Measurements from ENCODE around the gene ANO10. TPM values are rescaled to one million over a fixed set of nuclear protein-coding genes. Genes with fewer than 3 reads are reported as not detected.
"Not testable (repeated sequence)": the region's sequence is repeated elsewhere in the genome, so short reads cannot be mapped to it uniquely, and the experiment has no call there.

ANO10 gene
- total RNA-seq, 1 donor from 2014 or later = 6.0 TPM

- DNase-seq = no peak
- no peaks in the 10 kb centered on the region for H3K36me3 Mint-ChIP-seq (ENCODE audit: low read depth)
- no peak overlapping the region for H3K27ac Mint-ChIP-seq
- no peaks in the 10 kb centered on the region for H3K4me1 Mint-ChIP-seq
- H3K9me3 Mint-ChIP-seq = no peaks in the 10 kb centered on the region
- intact Hi-C loops (cut with micrococcal nuclease) = no loop called here
- H3K27me3 Mint-ChIP-seq = peaks cover 9% of the 10 kb centered on the region
- no peak overlapping the region for H3K4me3 Mint-ChIP-seq
Measured at GRCh38 chr3:43512754-43513404, 108.9 kb downstream of the ANO10 start.

- no peak overlapping the region for H3K4me3 Mint-ChIP-seq
- intact Hi-C loops (cut with micrococcal nuclease) = no loop called here
Measured at GRCh38 chr3:43506644-43507043, 115.2 kb downstream of the ANO10 start.

GRCh38 chr3:43505351-43505750 is 116.5 kb downstream of the ANO10 start:
- Mint-ChIP-seq H3K36me3 (ENCODE audit: low read depth) (peaks cover 2% of the 10 kb centered on the region), H3K9me3 (no peaks in the 10 kb centered on the region), H3K27ac (no peak overlapping the region), H3K27me3 (peaks cover 14% of the 10 kb centered on the region), H3K4me3 (no peak overlapping the region), H3K4me1 (peaks cover 14% of the 10 kb centered on the region)
- intact Hi-C loops (cut with micrococcal nuclease) = loop anchor here (2.0 kb wide), 2 partner anchors 117 to 219 kb away; partner anchors contain the start of gene SNRK
- DNase-seq = no peak

More at GRCh38 chr3:43506644-43507043, 115.2 kb downstream of the ANO10 start:
- DNase-seq = no peak
- peaks cover 13% of the 10 kb centered on the region for H3K4me1 Mint-ChIP-seq
- H3K9me3 Mint-ChIP-seq = no peaks in the 10 kb centered on the region
- peaks cover 2% of the 10 kb centered on the region for H3K36me3 Mint-ChIP-seq (ENCODE audit: low read depth)
- no peak overlapping the region for H3K27ac Mint-ChIP-seq
- H3K27me3 Mint-ChIP-seq = peaks cover 16% of the 10 kb centered on the region

GRCh38 chr3:43503067-43503728 is 118.6 kb downstream of the ANO10 start:
- Mint-ChIP-seq H3K27ac (no peak overlapping the region), H3K36me3 (ENCODE audit: low read depth) (peaks cover 2% of the 10 kb centered on the region), H3K4me3 (no peak overlapping the region), H3K9me3 (no peaks in the 10 kb centered on the region), H3K27me3 (peaks cover 12% of the 10 kb centered on the region), H3K4me1 (peaks cover 20% of the 10 kb centered on the region)
- no peak for DNase-seq
- intact Hi-C loops (cut with micrococcal nuclease) = loop anchor here (1.0 to 5.0 kb wide), 3 partner anchors 126 to 341 kb away; no protein-coding TSS in a partner anchor

GRCh38 chr3:43499256-43499655 is 122.6 kb downstream of the ANO10 start:
- H3K27me3 Mint-ChIP-seq = peaks cover 4% of the 10 kb centered on the region
- H3K4me3 Mint-ChIP-seq = no peak overlapping the region
- no peak for DNase-seq
- intact Hi-C loops (cut with micrococcal nuclease) = no loop called here
- H3K9me3 Mint-ChIP-seq = no peaks in the 10 kb centered on the region
- no peak overlapping the region for H3K27ac Mint-ChIP-seq
- H3K36me3 Mint-ChIP-seq (ENCODE audit: low read depth) = no peaks in the 10 kb centered on the region
- peaks cover 15% of the 10 kb centered on the region for H3K4me1 Mint-ChIP-seq

- Mint-ChIP-seq H3K4me1 (peaks cover 15% of the 10 kb centered on the region), H3K4me3 (no peak overlapping the region), H3K9me3 (no peaks in the 10 kb centered on the region), H3K27me3 (peaks cover 6% of the 10 kb centered on the region), H3K36me3 (ENCODE audit: low read depth) (no peaks in the 10 kb centered on the region), H3K27ac (no peak overlapping the region)
- intact Hi-C loops (cut with micrococcal nuclease) = no loop called here
- DNase-seq = no peak
Measured at GRCh38 chr3:43497905-43498365, 123.9 kb downstream of the ANO10 start.

- peaks cover 13% of the 10 kb centered on the region for H3K4me1 Mint-ChIP-seq
- peaks cover 7% of the 10 kb centered on the region for H3K27me3 Mint-ChIP-seq
- H3K36me3 Mint-ChIP-seq (ENCODE audit: low read depth) = no peaks in the 10 kb centered on the region
- DNase-seq = no peak
- intact Hi-C loops (cut with micrococcal nuclease) = no loop called here
- H3K9me3 Mint-ChIP-seq = no peaks in the 10 kb centered on the region
- no peak overlapping the region for H3K27ac Mint-ChIP-seq
- no peak overlapping the region for H3K4me3 Mint-ChIP-seq
Measured at GRCh38 chr3:43497422-43497821, 124.4 kb downstream of the ANO10 start.

GRCh38 chr3:43496740-43497375 is 125.0 kb downstream of the ANO10 start:
- no peak for DNase-seq
- no peaks in the 10 kb centered on the region for H3K9me3 Mint-ChIP-seq
- H3K27ac Mint-ChIP-seq = no peak overlapping the region
- H3K36me3 Mint-ChIP-seq (ENCODE audit: low read depth) = peaks cover 2% of the 10 kb centered on the region
- peaks cover 11% of the 10 kb centered on the region for H3K27me3 Mint-ChIP-seq
- peaks cover 14% of the 10 kb centered on the region for H3K4me1 Mint-ChIP-seq
- H3K4me3 Mint-ChIP-seq = no peak overlapping the region
- intact Hi-C loops (cut with micrococcal nuclease) = no loop called here

GRCh38 chr3:43492932-43493331 is 128.9 kb downstream of the ANO10 start:
- H3K36me3 Mint-ChIP-seq (ENCODE audit: low read depth); H3K9me3 Mint-ChIP-seq; H3K4me1 Mint-ChIP-seq; DNase-seq; H3K4me3 Mint-ChIP-seq; H3K27ac Mint-ChIP-seq; intact Hi-C loops (cut with micrococcal nuclease): not testable (repeated sequence)
- H3K27me3 Mint-ChIP-seq = peaks cover 21% of the 10 kb centered on the region

GRCh38 chr3:43491807-43492206 is 130.0 kb downstream of the ANO10 start:
- H3K4me3 Mint-ChIP-seq; intact Hi-C loops (cut with micrococcal nuclease); H3K36me3 Mint-ChIP-seq (ENCODE audit: low read depth); H3K27ac Mint-ChIP-seq; H3K4me1 Mint-ChIP-seq; H3K9me3 Mint-ChIP-seq; DNase-seq: not testable (repeated sequence)
- peaks cover 23% of the 10 kb centered on the region for H3K27me3 Mint-ChIP-seq

- Mint-ChIP-seq H3K4me3 (no peak overlapping the region), H3K4me1 (peaks cover 8% of the 10 kb centered on the region), H3K36me3 (ENCODE audit: low read depth) (peaks cover 2% of the 10 kb centered on the region), H3K9me3 (no peaks in the 10 kb centered on the region), H3K27me3 (peaks cover 23% of the 10 kb centered on the region), H3K27ac (no peak overlapping the region)
- no peak for DNase-seq
- intact Hi-C loops (cut with micrococcal nuclease) = no loop called here
Measured at GRCh38 chr3:43490640-43491185, 131.1 kb downstream of the ANO10 start.

GRCh38 chr3:43489930-43490329 is 131.9 kb downstream of the ANO10 start:
- no peak overlapping the region for H3K4me3 Mint-ChIP-seq
- no peaks in the 10 kb centered on the region for H3K9me3 Mint-ChIP-seq
- intact Hi-C loops (cut with micrococcal nuclease) = no loop called here
- no peak overlapping the region for H3K27ac Mint-ChIP-seq
- DNase-seq = no peak
- H3K4me1 Mint-ChIP-seq = peaks cover 8% of the 10 kb centered on the region
- H3K27me3 Mint-ChIP-seq = peaks cover 21% of the 10 kb centered on the region
- peaks cover 2% of the 10 kb centered on the region for H3K36me3 Mint-ChIP-seq (ENCODE audit: low read depth)

GRCh38 chr3:43485931-43486330 is 135.9 kb downstream of the ANO10 start:
- peaks cover 5% of the 10 kb centered on the region for H3K36me3 Mint-ChIP-seq (ENCODE audit: low read depth)
- no peak overlapping the region for H3K27ac Mint-ChIP-seq

More at GRCh38 chr3:43485931-43486330, 135.9 kb downstream of the ANO10 start:
- no peak for DNase-seq
- Mint-ChIP-seq H3K4me1 (peaks cover 4% of the 10 kb centered on the region), H3K4me3 (no peak overlapping the region), H3K9me3 (peaks cover 19% of the 10 kb centered on the region), H3K27me3 (peaks cover 10% of the 10 kb centered on the region)
- intact Hi-C loops (cut with micrococcal nuclease) = no loop called here

All from activated CD4-positive, alpha-beta T cell treated with anti-CD3 and anti-CD28 coated beads, Interleukin-2, amount 10 ng/mL, durations not matched to agents 24 days and 14 days (primary cell).